DOHH2 (cell line): ENCODE data around the gene PTCD3.

Source experiments
- EZH2phosphoT487 ChIP-seq: fragments of 200-600 bp; sonication (generic); IDR thresholded peaks from 2 replicates; pipeline ENCODE4 v1.6.1; 2017; ENCODE audit warnings: borderline replicate concordance, mild to moderate bottlenecking, antibody characterized with exemption, low read length, moderate library complexity, mixed read lengths
- TF ChIP-seq, protein P1 (sequence below): fragments of 200-600 bp; sonication (generic); IDR thresholded peaks from one replicate; pipeline ENCODE4 v1.5.1; 2014; ENCODE audit warnings: antibody characterized with exemption, mild to moderate bottlenecking, low read depth, low read length; ENCODE audit not compliant: poor library complexity, severe bottlenecking

DNA sequence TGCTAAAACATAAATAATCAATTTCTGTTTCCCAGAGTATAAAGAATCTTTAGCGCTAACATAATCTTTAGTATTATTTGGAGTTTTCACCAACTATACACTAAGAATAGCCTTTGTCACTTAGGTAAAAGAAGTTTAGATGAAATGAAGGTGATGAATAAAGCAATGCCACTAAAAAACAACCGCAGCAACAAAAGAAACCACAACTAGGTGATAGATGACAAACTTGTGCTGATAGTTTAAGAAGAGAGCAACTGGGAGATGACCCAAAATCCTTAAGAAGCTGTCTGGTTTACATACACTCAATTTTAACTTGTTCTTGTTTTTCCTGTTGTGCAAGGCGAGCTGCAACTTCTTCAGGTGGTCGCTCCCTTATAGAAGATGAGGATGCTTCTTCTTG is 64.4 kb downstream of the PTCD3 start:
- TF ChIP-seq, protein P1, sequence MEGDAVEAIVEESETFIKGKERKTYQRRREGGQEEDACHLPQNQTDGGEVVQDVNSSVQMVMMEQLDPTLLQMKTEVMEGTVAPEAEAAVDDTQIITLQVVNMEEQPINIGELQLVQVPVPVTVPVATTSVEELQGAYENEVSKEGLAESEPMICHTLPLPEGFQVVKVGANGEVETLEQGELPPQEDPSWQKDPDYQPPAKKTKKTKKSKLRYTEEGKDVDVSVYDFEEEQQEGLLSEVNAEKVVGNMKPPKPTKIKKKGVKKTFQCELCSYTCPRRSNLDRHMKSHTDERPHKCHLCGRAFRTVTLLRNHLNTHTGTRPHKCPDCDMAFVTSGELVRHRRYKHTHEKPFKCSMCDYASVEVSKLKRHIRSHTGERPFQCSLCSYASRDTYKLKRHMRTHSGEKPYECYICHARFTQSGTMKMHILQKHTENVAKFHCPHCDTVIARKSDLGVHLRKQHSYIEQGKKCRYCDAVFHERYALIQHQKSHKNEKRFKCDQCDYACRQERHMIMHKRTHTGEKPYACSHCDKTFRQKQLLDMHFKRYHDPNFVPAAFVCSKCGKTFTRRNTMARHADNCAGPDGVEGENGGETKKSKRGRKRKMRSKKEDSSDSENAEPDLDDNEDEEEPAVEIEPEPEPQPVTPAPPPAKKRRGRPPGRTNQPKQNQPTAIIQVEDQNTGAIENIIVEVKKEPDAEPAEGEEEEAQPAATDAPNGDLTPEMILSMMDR = no peak
- TF ChIP-seq EZH2phosphoT487 = no peak
